ENCODE data around the gene NKD1.

Gene NKD1

GRCh38 chr16:50674831-50675230 lies 126.6 kb downstream of the NKD1 start:
- no peak overlapping the region for H3K4me3 ChIP-seq (ENCODE audit: low read depth, low read length)
- no peak for DNase-seq
- no peaks in the 10 kb centered on the region for H3K36me3 ChIP-seq (replicated peaks)
- in situ Hi-C loops (cut with HindIII; ENCODE audit: low pct_ligation_motif_present, low sequenced_read_pairs), result no loop called here
- H3K27me3 ChIP-seq (replicated peaks), result no peaks in the 10 kb centered on the region
- TF ChIP-seq CTCF (IDR thresholded peaks at IDR 0.05; ENCODE audit: low read depth, low read length, missing control alignments), result no peak
- H3K27ac ChIP-seq, result no peak overlapping the region

- no peak for TF ChIP-seq CTCF (IDR thresholded peaks at IDR 0.05; ENCODE audit: low read depth, low read length, missing control alignments)
- in situ Hi-C loops (cut with HindIII; ENCODE audit: low pct_ligation_motif_present, low sequenced_read_pairs), result no loop called here
- no peak for DNase-seq
- Histone ChIP-seq H3K36me3 (replicated peaks) (no peaks in the 10 kb centered on the region), H3K27me3 (replicated peaks) (no peaks in the 10 kb centered on the region), H3K27ac (no peak overlapping the region), H3K4me3 (ENCODE audit: low read depth, low read length) (no peak overlapping the region)
Measured at GRCh38 chr16:50675686-50676610, 127.8 kb downstream of the NKD1 start.

GRCh38 chr16:50676684-50677225 lies 128.6 kb downstream of the NKD1 start:
- no peak overlapping the region for H3K27ac ChIP-seq
- no peak for TF ChIP-seq CTCF (IDR thresholded peaks at IDR 0.05; ENCODE audit: low read depth, low read length, missing control alignments)
- in situ Hi-C loops (cut with HindIII; ENCODE audit: low pct_ligation_motif_present, low sequenced_read_pairs), result no loop called here
- H3K27me3 ChIP-seq (replicated peaks), result no peaks in the 10 kb centered on the region
- no peaks in the 10 kb centered on the region for H3K36me3 ChIP-seq (replicated peaks)
- DNase-seq, result no peak
- no peak overlapping the region for H3K4me3 ChIP-seq (ENCODE audit: low read depth, low read length)

GRCh38 chr16:50677351-50677750 lies 129.2 kb downstream of the NKD1 start:
- in situ Hi-C loops (cut with HindIII; ENCODE audit: low pct_ligation_motif_present, low sequenced_read_pairs), result no loop called here
- DNase-seq, result no peak
- no peaks in the 10 kb centered on the region for H3K36me3 ChIP-seq (replicated peaks)
- H3K27ac ChIP-seq, result no peak overlapping the region
- TF ChIP-seq CTCF (IDR thresholded peaks at IDR 0.05; ENCODE audit: low read depth, low read length, missing control alignments), result peak; percentile 55
- no peaks in the 10 kb centered on the region for H3K27me3 ChIP-seq (replicated peaks)
- H3K4me3 ChIP-seq (ENCODE audit: low read depth, low read length), result no peak overlapping the region

GRCh38 chr16:50678531-50678930 lies 130.3 kb downstream of the NKD1 start:
- Histone ChIP-seq H3K4me3 (ENCODE audit: low read depth, low read length) (no peak overlapping the region), H3K27me3 (replicated peaks) (no peaks in the 10 kb centered on the region), H3K36me3 (replicated peaks) (no peaks in the 10 kb centered on the region), H3K27ac (no peak overlapping the region)
- TF ChIP-seq CTCF (IDR thresholded peaks at IDR 0.05; ENCODE audit: low read depth, low read length, missing control alignments), result no peak
- in situ Hi-C loops (cut with HindIII; ENCODE audit: low pct_ligation_motif_present, low sequenced_read_pairs), result no loop called here
- no peak for DNase-seq
